ENCODE results near the gene LENEP.

LENEP gene

DNA sequence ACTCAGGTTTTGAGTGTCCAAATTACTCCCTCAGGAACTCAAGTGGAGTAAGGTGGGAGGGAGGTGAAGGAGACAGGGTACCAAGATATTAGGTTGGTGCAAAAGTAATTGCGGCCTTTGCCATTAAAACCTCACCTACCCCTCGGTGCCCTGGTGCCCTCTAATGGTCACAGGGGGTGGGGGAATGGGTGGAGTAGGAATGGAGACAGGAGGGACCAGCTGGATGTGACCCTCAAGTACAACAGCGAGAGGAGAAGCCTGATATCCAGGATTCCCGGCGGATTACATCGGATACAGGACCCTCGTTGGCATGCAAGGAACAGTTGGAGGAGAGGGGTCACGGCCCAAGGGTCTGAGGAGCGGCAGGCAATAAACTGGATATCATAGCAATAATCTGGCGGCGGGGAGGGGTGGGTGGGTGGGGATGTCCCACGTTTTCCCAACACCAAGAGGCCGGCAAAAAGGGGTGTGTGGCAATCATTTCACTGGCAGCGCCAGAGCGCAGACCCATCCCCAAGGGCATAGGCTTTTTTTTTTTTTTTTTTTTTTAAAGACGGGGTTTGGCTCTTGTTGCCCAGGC lies 4.9 kb downstream of the LENEP start:
- no peak for DNase-seq (ENCODE audit: low read depth, low spot score)
- H3K9ac ChIP-seq (ENCODE audit: insufficient read length, low read depth): no peak overlapping the region
- peaks cover 15% of the 10 kb centered on the region for H3K4me1 ChIP-seq (ENCODE audit: insufficient read depth, insufficient read length)
- H3K9me3 ChIP-seq (ENCODE audit: insufficient read depth, low read length): no peaks in the 10 kb centered on the region
- no peak for TF ChIP-seq YY1 (IDR thresholded peaks at IDR 0.05; ENCODE audit: insufficient read depth, insufficient read length)
- no peak for TF ChIP-seq SUZ12 (IDR thresholded peaks at IDR 0.05; ENCODE audit: extremely low read depth, insufficient read depth, insufficient read length)
- no peak for TF ChIP-seq ZNF274 (IDR thresholded peaks at IDR 0.05; ENCODE audit: low read depth, low read length)
- no peak overlapping the region for H3K4me3 ChIP-seq (ENCODE audit: insufficient read length, low read depth)
- no peaks in the 10 kb centered on the region for H3K27me3 ChIP-seq (ENCODE audit: insufficient read depth, insufficient read length)
- peaks cover 11% of the 10 kb centered on the region for H3K36me3 ChIP-seq (ENCODE audit: insufficient read depth, insufficient read length, low read length)

DNA sequence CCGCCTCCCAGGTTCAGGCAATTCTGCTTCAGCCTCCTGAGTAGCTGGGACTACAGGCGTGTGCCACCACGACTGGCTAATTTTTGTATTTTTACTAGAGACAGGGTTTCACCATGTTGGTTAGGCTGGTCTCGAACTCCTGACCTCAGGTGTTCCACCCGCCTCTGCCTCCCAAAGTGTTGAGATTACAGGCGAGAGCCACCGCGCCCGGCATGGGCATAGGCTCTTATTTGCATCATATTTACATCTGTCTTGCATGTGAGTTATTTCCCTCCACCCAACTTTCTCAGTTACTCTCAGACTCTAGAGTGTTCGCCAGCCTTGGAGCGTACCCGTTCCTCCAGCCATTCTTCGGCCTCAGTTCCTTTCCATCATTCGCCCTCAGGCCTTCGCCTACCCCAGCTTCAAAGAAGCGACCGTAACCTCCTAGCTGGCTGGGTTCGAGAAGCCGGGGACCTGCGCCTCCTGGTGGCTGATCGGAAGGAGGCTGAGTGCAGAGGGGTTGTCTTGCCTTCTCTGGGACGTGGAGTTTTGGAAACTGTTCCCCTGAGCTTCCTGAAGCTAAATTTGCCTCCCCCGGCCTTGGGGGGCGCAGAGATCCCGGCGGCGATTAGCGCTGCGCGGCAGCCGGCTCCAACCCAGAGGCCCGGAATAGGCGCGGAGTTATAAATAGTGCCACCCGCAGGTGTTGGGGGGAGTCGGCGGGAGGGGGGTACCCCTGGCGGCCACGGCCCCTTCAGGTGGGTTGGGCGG lies 5.6 kb downstream of the LENEP start:
- peaks cover 4% of the 10 kb centered on the region for H3K36me3 ChIP-seq (ENCODE audit: insufficient read depth, insufficient read length, low read length)
- H3K4me3 ChIP-seq (ENCODE audit: insufficient read length, low read depth): peak overlapping the region; percentile 46
- peak overlapping the region; percentile 63 for H3K9ac ChIP-seq (ENCODE audit: insufficient read length, low read depth)
- peaks cover 10% of the 10 kb centered on the region for H3K4me1 ChIP-seq (ENCODE audit: insufficient read depth, insufficient read length)
- no peaks in the 10 kb centered on the region for H3K27me3 ChIP-seq (ENCODE audit: insufficient read depth, insufficient read length)
- TF ChIP-seq SUZ12 (IDR thresholded peaks at IDR 0.05; ENCODE audit: extremely low read depth, insufficient read depth, insufficient read length) (no peak), ZNF274 (IDR thresholded peaks at IDR 0.05; ENCODE audit: low read depth, low read length) (no peak), YY1 (IDR thresholded peaks at IDR 0.05; ENCODE audit: insufficient read depth, insufficient read length) (no peak)
- DNase-seq (ENCODE audit: low read depth, low spot score): peak; percentile 93
- no peaks in the 10 kb centered on the region for H3K9me3 ChIP-seq (ENCODE audit: insufficient read depth, low read length)

DNA sequence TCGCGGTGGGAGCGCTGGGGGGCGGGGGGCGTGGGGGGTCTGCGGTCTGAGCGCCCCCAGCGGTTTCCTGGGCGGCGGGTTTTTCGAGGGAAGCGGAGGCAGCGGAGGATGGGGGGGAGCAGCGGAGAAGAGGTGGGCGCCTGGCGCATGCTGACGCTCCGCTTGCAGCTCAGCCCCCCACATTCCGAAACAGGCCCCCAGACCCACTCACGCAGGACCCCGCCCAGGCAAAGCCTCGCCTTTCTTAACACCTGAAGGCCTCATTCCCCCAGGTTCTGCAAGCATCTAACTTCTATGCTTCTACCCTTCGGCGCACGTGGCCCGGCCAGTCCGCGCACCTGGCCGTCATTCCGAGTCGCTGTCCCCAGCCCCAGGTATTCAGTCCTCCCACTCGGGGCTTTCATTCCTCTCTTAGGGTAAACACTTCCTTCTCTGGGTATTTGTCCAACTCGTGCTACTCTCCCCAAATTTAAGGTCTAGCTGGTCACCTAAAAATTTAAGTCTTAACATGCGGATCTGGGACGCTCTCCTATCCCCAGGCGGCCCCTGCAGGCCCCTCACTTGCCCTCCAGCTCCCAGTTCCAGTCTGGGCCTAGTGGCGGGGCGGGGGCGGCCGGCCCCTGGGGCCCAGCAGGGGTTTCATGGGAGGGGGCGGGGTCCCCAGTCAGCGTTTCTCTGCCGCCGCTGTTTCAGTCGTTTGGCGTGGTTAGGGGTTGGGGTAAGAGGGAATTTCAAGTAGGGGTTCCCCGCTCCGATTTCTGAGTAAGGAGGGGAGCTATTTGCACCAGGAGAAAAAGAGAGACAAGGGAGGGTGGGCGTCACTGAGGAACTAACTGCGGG lies 6.4 kb downstream of the LENEP start:
- DNase-seq (ENCODE audit: low read depth, low spot score): no peak
- H3K9ac ChIP-seq (ENCODE audit: insufficient read length, low read depth): peak overlapping the region; percentile 97
- TF ChIP-seq YY1 (IDR thresholded peaks at IDR 0.05; ENCODE audit: insufficient read depth, insufficient read length) (no peak), ZNF274 (IDR thresholded peaks at IDR 0.05; ENCODE audit: low read depth, low read length) (no peak), SUZ12 (IDR thresholded peaks at IDR 0.05; ENCODE audit: extremely low read depth, insufficient read depth, insufficient read length) (no peak)

DNA sequence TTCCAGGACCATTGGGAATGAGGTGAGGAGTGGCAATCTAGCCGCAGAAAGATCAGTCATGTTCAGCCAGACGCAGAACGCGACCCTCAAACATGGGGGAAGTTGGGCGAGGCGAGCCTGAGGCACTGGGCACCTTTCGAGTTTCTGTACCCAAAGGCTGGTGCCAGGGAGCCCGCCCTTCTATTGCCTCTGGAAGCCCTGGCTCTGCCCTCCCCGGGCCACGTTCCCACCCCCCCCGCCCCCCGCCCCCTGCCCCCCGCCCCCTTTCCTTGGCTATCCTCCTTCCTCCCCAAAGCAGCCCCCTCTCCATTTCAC lies 7.0 kb downstream of the LENEP start:
- peaks cover 16% of the 10 kb centered on the region for H3K4me1 ChIP-seq (ENCODE audit: insufficient read depth, insufficient read length)
- peak overlapping the region; percentile 71 for H3K4me3 ChIP-seq (ENCODE audit: insufficient read length, low read depth)
- TF ChIP-seq YY1 (IDR thresholded peaks at IDR 0.05; ENCODE audit: insufficient read depth, insufficient read length): no peak
- no peak for TF ChIP-seq SUZ12 (IDR thresholded peaks at IDR 0.05; ENCODE audit: extremely low read depth, insufficient read depth, insufficient read length)
- no peak for TF ChIP-seq ZNF274 (IDR thresholded peaks at IDR 0.05; ENCODE audit: low read depth, low read length)
- DNase-seq (ENCODE audit: low read depth, low spot score): no peak
- H3K9ac ChIP-seq (ENCODE audit: insufficient read length, low read depth): peak overlapping the region; percentile 97
- no peaks in the 10 kb centered on the region for H3K27me3 ChIP-seq (ENCODE audit: insufficient read depth, insufficient read length)
- no peaks in the 10 kb centered on the region for H3K9me3 ChIP-seq (ENCODE audit: insufficient read depth, low read length)
- no peaks in the 10 kb centered on the region for H3K36me3 ChIP-seq (ENCODE audit: insufficient read depth, insufficient read length, low read length)

More for the DNA sequence above, 6.4 kb downstream of the LENEP start:
- no peaks in the 10 kb centered on the region for H3K9me3 ChIP-seq (ENCODE audit: insufficient read depth, low read length)
- H3K4me3 ChIP-seq (ENCODE audit: insufficient read length, low read depth): peak overlapping the region; percentile 71
- H3K36me3 ChIP-seq (ENCODE audit: insufficient read depth, insufficient read length, low read length): no peaks in the 10 kb centered on the region
- no peaks in the 10 kb centered on the region for H3K27me3 ChIP-seq (ENCODE audit: insufficient read depth, insufficient read length)
- H3K4me1 ChIP-seq (ENCODE audit: insufficient read depth, insufficient read length): peaks cover 15% of the 10 kb centered on the region

DNA sequence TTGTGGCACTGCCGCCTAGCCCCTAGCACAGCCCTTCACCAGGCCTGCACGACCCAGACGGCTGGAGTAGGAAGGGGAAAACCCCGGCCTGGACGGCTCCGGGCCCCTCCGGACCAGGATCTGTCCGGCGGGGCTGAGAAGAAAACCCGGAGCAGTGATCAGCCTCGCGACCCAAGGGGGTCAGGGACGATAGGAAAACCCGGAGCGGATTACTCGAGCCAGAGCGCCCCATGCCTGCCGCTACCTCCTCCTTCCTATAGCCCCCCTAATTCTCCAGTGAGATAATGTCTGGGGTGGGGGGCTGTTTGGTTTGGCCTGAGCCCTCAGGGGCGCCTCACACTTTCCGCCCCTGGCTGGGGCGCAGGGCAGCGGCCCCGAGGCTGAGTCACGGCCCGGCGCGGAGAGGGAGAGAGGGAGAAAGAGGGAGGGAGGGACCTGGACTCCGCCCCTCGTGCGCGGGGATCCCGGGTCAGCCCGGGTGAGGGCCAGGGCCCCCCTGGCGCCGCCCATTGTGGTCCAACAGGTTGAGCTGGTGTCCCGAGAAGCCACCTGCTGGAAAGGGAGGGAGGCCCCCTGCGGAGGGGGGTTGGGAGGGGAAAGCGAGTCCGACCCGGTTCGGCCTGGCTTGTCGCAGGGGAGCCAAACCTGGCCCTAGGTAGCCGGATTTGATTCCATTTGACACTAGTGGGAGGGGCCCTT lies 7.5 kb downstream of the LENEP start:
- peak; percentile 98 for DNase-seq (ENCODE audit: low read depth, low spot score)
- Histone ChIP-seq H3K4me1 (ENCODE audit: insufficient read depth, insufficient read length) (peaks cover 16% of the 10 kb centered on the region), H3K9ac (ENCODE audit: insufficient read length, low read depth) (peak overlapping the region; percentile 97)

DNA sequence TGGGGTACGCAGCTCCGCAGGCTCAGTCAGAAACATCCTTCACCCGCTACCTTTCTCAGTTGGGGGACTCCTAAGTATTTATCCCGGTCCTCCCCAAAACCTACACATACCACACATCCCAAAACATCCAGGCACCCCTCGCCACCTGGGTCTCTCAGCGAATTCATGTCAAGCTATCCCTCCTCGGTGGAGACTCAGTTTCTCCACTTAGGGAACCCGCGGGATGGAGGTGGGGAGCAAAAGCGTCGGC lies 8.0 kb downstream of the LENEP start:
- Histone ChIP-seq H3K4me3 (ENCODE audit: insufficient read length, low read depth) (peak overlapping the region; percentile 71), H3K27me3 (ENCODE audit: insufficient read depth, insufficient read length) (no peaks in the 10 kb centered on the region), H3K9me3 (ENCODE audit: insufficient read depth, low read length) (no peaks in the 10 kb centered on the region), H3K36me3 (ENCODE audit: insufficient read depth, insufficient read length, low read length) (no peaks in the 10 kb centered on the region), H3K9ac (ENCODE audit: insufficient read length, low read depth) (peak overlapping the region; percentile 97), H3K4me1 (ENCODE audit: insufficient read depth, insufficient read length) (peaks cover 16% of the 10 kb centered on the region)
- TF ChIP-seq SUZ12 (IDR thresholded peaks at IDR 0.05; ENCODE audit: extremely low read depth, insufficient read depth, insufficient read length): no peak
- TF ChIP-seq ZNF274 (IDR thresholded peaks at IDR 0.05; ENCODE audit: low read depth, low read length): no peak
- no peak for TF ChIP-seq YY1 (IDR thresholded peaks at IDR 0.05; ENCODE audit: insufficient read depth, insufficient read length)
- DNase-seq (ENCODE audit: low read depth, low spot score): no peak

More for the DNA sequence above, 7.5 kb downstream of the LENEP start:
- TF ChIP-seq ZNF274 (IDR thresholded peaks at IDR 0.05; ENCODE audit: low read depth, low read length) (no peak), YY1 (IDR thresholded peaks at IDR 0.05; ENCODE audit: insufficient read depth, insufficient read length) (no peak), SUZ12 (IDR thresholded peaks at IDR 0.05; ENCODE audit: extremely low read depth, insufficient read depth, insufficient read length) (no peak)
- H3K27me3 ChIP-seq (ENCODE audit: insufficient read depth, insufficient read length): no peaks in the 10 kb centered on the region
- no peaks in the 10 kb centered on the region for H3K9me3 ChIP-seq (ENCODE audit: insufficient read depth, low read length)
- no peaks in the 10 kb centered on the region for H3K36me3 ChIP-seq (ENCODE audit: insufficient read depth, insufficient read length, low read length)
- peak overlapping the region; percentile 71 for H3K4me3 ChIP-seq (ENCODE audit: insufficient read length, low read depth)

Data from NT2/D1 (cell line).